ENCODE measurements around the gene STK38L. TPM values are rescaled to one million over a fixed set of nuclear protein-coding genes. Genes with fewer than 3 reads are reported as not detected.

The STK38L gene
- polyA plus RNA-seq, 1 of the 3 experiments (the other 2 are of a cell fraction), result 4.7 TPM

GRCh38 chr12:27253347-27253746 is 9.3 kb downstream of the STK38L start:
- POLR2A ChIA-PET, result no interaction called here
- H3K36me3 ChIP-seq (replicated peaks in 1 of 2; ENCODE audit: control insufficient read depth in 1 of 2, insufficient read depth in 2 of 2, low read length in 1 of 2), result peaks cover 0 to 8% of the 10 kb centered on the region in 2 experiments
- no peaks in the 10 kb centered on the region for H3K9me3 ChIP-seq
- DNase-seq, result no peak
- WGBS (ENCODE audit: low lambda C conversion rate), result 92% methylated on average over 2 of the region's 2 CpGs
- TF ChIP-seq FOSL2 (IDR thresholded peaks at IDR 0.05; ENCODE audit: borderline replicate concordance, low read depth) (no peak), YY1 (IDR thresholded peaks at IDR 0.05; ENCODE audit: low read depth) (no peak), CTCF (IDR thresholded peaks at IDR 0.05) (no peak), TAF1 (IDR thresholded peaks at IDR 0.05; ENCODE audit: borderline replicate concordance, low read depth, low read length) (no peak), RCOR1 (IDR thresholded peaks at IDR 0.05; ENCODE audit: low read length) (no peak), RXRA (IDR thresholded peaks at IDR 0.05; ENCODE audit: borderline replicate concordance, low read depth) (no peak), CHD2 (IDR thresholded peaks at IDR 0.05; ENCODE audit: low read length, partially characterized antibody) (no peak), TEAD4 (IDR thresholded peaks at IDR 0.05; ENCODE audit: borderline replicate concordance, insufficient read depth) (no peak), FOXJ3 (CRISPR knock-in tag; IDR thresholded peaks at IDR 0.05) (no peak), FOXM1 (IDR thresholded peaks at IDR 0.05; ENCODE audit: low read depth) (no peak), ELF1 (IDR thresholded peaks at IDR 0.05) (no peak), POLR2AphosphoS5 (IDR thresholded peaks at IDR 0.05; ENCODE audit: low read depth, low read length) (no peak), MXI1 (IDR thresholded peaks at IDR 0.05; ENCODE audit: low read depth, low read length) (no peak), EP300 (IDR thresholded peaks at IDR 0.05; ENCODE audit: borderline replicate concordance in 1 of 2, low read depth in 1 of 2, low read length in 1 of 2) (no peak), JUND (IDR thresholded peaks at IDR 0.05) (no peak), MAX (IDR thresholded peaks at IDR 0.05; ENCODE audit: low read depth) (no peak), IRF3 (IDR thresholded peaks at IDR 0.05; ENCODE audit: low read depth, low read length) (no peak)
- TF ChIP-seq, protein P1, sequence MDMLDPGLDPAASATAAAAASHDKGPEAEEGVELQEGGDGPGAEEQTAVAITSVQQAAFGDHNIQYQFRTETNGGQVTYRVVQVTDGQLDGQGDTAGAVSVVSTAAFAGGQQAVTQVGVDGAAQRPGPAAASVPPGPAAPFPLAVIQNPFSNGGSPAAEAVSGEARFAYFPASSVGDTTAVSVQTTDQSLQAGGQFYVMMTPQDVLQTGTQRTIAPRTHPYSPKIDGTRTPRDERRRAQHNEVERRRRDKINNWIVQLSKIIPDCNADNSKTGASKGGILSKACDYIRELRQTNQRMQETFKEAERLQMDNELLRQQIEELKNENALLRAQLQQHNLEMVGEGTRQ (IDR thresholded peaks at IDR 0.05; ENCODE audit: borderline replicate concordance, low read depth, low read length), result no peak
- TF ChIP-seq, protein P2, sequence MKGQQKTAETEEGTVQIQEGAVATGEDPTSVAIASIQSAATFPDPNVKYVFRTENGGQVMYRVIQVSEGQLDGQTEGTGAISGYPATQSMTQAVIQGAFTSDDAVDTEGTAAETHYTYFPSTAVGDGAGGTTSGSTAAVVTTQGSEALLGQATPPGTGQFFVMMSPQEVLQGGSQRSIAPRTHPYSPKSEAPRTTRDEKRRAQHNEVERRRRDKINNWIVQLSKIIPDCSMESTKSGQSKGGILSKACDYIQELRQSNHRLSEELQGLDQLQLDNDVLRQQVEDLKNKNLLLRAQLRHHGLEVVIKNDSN (IDR thresholded peaks at IDR 0.05; ENCODE audit: borderline replicate concordance, low read depth), result no peak
- H3K27ac ChIP-seq (ENCODE audit: low read depth in 2 of 2, low read length in 1 of 2), result no peak overlapping the region
- no peak overlapping the region for H3K9ac ChIP-seq
- H3F3A ChIP-seq (replicated peaks; ENCODE audit: insufficient read depth), result no peaks in the 10 kb centered on the region
- H3K27me3 ChIP-seq (ENCODE audit: insufficient read depth), result no peaks in the 10 kb centered on the region
- H3K9me2 ChIP-seq, result no peaks in the 10 kb centered on the region
- no peak overlapping the region for H3K4me2 ChIP-seq
- H3K4me3 ChIP-seq (ENCODE audit: low read depth in 2 of 2, low read length in 1 of 2), result no peak overlapping the region
- CTCF ChIA-PET, result interaction anchor here (2.3 kb wide), 1 partner anchor 53 kb away, joined by 7 read pairs; no protein-coding TSS in a partner anchor
- H3K79me2 ChIP-seq (ENCODE audit: insufficient read depth), result peaks cover 76% of the 10 kb centered on the region
- H3K4me1 ChIP-seq (ENCODE audit: control insufficient read depth in 1 of 2, insufficient read depth in 2 of 2, low read depth in 1 of 2, low read length in 1 of 2), result peaks cover 0 to 3% of the 10 kb centered on the region in 2 experiments; a peak in 2 of 4 replicates
- no peaks in the 10 kb centered on the region for H4K20me1 ChIP-seq (ENCODE audit: insufficient read depth)
- no peak overlapping the region for H2AFZ ChIP-seq (ENCODE audit: low read depth)
